Subcutaneous adipose tissue (tissue), 4 donors: ENCODE data around the gene ITSN1. TPM values are rescaled to one million over a fixed set of nuclear protein-coding genes. Genes with fewer than 3 reads are reported as not detected.

ENCODE experiments used
- total RNA-seq, 4 donors: library from RNA; depleted of rRNA; stranded (reverse); fragments of >200 nt; gene quantifications; one replicate each; pipeline ENCODE4 v1.1.0, GENCODE V29; 2016
- TF ChIP-seq, protein P1 (sequence below): fragments of 450-650 bp; IDR thresholded peaks from one replicate; pipeline ENCODE4 v1.5.1; 2016; ENCODE audit warnings: low read depth, mild to moderate bottlenecking, control low read depth, antibody characterized with exemption, moderate library complexity

Gene ITSN1
- total RNA-seq, 4 donors from 2014 or later = 110 to 241 (median 116) TPM

DNA sequence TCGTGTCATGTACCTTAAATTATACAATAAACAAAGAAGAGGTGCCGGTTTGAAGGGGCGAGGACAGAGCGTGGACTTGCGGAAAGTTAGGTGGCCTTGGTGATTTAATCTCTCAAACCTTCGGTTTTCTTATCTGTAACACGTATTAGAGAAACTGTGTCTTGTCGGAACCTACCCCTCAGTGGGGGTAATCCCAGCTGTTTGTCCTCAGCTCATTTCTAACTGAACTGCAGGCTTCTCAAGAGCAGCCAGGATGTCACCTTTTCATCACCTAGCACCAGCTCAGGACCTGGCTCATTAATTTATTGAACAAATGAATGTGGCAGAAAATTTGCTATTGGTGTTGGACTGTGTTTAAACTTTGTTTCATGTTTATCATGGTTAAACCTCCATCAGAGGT, 31.2 kb downstream of the ITSN1 start:
- TF ChIP-seq, protein P1, sequence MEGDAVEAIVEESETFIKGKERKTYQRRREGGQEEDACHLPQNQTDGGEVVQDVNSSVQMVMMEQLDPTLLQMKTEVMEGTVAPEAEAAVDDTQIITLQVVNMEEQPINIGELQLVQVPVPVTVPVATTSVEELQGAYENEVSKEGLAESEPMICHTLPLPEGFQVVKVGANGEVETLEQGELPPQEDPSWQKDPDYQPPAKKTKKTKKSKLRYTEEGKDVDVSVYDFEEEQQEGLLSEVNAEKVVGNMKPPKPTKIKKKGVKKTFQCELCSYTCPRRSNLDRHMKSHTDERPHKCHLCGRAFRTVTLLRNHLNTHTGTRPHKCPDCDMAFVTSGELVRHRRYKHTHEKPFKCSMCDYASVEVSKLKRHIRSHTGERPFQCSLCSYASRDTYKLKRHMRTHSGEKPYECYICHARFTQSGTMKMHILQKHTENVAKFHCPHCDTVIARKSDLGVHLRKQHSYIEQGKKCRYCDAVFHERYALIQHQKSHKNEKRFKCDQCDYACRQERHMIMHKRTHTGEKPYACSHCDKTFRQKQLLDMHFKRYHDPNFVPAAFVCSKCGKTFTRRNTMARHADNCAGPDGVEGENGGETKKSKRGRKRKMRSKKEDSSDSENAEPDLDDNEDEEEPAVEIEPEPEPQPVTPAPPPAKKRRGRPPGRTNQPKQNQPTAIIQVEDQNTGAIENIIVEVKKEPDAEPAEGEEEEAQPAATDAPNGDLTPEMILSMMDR = no peak

DNA sequence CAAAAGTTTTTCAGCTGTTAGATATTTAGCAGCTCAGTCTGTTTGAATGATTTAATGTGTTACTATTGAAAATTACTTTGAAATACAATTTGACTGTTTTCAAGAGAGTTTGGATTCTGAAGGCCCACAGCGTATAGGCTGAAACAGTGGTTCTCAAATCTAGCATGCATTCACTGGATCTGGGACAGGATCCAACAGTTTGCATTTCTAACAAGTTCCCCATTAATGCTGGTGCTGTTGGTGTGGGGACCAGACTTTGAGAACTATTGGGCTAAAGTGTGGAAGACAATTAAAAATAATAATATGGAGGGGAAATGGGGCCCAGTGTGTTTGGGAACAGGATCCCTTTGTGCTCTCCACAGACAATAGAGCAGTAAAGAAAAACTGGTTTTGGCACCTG, 31.9 kb downstream of the ITSN1 start:
- TF ChIP-seq, protein P1 = no peak

DNA sequence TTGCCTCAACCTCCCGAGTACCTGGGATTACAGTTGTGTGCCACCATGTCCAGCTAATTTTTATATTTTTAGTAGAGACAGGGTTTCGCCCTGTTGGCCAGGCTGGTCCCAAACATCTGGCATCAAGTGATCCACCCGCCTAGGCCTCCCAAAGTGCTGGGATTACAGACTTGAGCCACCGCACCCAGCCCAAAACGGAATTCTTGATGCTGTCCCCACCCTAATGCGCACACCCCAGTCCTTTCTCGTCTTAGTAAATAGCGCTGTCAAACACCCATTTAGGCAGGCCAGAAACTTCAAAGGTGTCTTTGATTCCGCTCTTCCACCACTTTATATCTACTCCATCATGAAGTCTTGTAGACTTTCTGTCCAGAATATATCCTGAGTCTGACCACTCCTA, 35.1 kb downstream of the ITSN1 start:
- TF ChIP-seq, protein P1 = no peak

DNA sequence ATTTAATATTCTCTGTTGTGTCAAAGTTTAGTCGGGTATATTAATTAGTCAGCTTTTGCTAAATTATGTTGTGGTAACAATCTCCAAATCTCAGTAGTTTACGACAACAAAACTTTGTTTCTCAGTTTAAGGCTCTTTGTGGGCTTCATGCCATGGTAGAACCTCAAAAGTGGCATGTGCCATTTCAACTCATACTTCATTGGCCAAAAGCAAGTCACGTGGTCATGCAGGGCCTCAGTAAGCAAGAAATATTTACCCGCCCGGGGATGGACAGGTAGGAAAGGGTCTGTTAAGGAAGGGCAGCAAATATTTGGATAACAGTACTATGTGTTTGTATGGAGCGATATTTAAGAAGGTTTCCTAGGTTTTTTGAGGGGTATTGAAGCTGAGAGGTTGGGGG, 38.6 kb downstream of the ITSN1 start:
- TF ChIP-seq, protein P1 = no peak

DNA sequence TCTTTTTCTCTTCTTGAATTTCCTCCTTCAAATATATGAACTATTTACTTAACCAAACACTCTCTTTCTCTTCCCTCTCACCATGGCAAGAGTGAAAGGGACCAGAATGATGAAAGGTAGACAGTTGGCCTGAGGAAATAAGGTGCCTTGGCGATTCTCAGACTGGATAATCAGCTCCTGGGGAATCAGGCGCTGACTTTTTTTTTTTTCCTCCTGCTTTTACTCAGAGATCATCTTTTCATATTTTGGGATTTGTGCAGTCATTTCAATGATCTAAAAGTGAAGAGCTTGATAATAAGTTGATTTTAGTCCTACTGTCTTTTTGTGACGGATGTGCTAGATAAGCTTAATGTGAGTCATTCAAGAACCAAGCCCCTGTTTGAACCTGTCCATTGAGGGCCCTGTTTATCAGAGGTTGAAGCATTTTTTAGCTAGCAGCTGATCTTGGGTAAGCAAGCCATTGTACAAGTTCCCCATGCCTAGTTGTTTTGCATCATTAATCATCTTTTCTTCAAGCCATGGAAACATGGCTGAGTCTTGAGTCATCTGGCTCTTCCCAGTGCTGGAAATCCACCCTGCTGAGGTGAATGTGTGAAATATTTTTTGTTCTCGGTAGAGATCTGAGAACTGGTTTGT, 40.8 kb downstream of the ITSN1 start:
- TF ChIP-seq, protein P1 = no peak

DNA sequence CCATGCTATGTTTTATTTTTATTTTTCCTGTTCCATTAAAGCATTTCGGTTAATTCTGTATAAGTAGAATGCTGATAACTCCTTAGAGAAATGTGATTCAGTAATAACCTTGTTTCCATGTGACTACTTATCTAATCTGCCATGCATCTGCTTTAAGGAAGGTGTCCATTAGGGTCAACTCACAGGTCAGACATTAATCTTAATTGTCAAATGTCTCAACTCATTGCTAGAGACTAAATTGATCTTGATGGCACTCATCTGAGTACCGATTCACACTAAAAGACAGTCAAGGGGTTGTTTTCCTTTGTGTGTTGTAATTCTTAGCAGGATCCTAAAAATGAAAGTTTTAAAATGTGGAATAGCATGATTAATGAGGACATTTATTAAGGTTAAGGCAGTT, 41.8 kb downstream of the ITSN1 start:
- TF ChIP-seq, protein P1 = no peak

DNA sequence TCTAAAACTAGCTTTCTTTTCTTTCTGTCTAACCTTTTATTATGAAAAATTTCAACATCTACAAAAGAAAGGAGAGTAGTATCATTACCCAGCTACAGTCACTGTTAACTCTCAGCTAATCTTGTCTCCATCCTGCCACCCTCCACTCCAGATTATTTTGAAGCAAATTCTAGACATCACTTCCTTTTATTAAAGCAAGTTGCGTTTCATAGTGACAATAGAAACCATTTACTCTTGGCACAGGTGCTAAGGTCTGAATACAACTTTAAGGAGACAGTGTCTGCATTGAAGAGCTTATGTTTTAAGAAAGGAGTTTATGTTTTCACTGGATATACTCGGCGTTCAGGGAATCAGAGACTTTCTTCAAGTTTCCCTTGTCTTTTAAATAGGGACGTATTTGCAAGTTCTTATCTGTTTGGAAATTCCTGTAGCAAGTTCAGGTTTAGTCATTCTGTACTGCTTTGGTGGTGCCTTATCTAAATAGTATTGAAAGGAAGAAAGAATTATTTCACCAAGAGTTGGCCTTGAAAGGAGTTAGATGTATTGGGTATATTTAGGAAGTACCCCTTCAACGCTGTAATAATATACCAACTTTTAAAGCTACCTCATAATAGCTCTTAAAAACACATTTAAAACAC, 42.7 kb downstream of the ITSN1 start:
- TF ChIP-seq, protein P1 = no peak
